HepG2 (cell line): ENCODE data around the gene FDXACB1. TPM values are rescaled to one million over a fixed set of nuclear protein-coding genes. Genes with fewer than 3 reads are reported as not detected.

Source experiments
- ATAC-seq: fragments of 200-7000 bp; cut with Tn5 transposase; 3 replicates; pipeline ENCODE4 v1.9.1; 2020; ENCODE audit warnings: mild to moderate bottlenecking, moderate library complexity
- Bru-seq: library from RNA; stranded (reverse); fragments of 400-500 nt; gene quantifications from one replicate; lab custom pipeline; 2021; lab: Mats Ljungman, UMichigan
- BruChase-seq, 2 experiments: library from RNA; stranded (reverse); fragments of 400-500 nt; gene quantifications; one replicate each; lab custom pipeline; 2021; lab: Mats Ljungman, UMichigan
- BruUV-seq: library from RNA; stranded (reverse); fragments of 400-500 nt; replicated peaks from 2 replicates; lab custom pipeline; 2021; lab: Mats Ljungman, UMichigan
- CTCF ChIA-PET: fragments of 300-600 bp; formaldehyde crosslinking; extraction: SDS; loops from one replicate; lab custom pipeline; 2021; ENCODE audit warnings: low total read pairs, inconsistent platforms, low intra/inter-chr PET ratio; lab: Yijun Ruan, JAX
- POLR2A ChIA-PET: fragments of 350-600 bp; sonication (Branson Sonifier 250); formaldehyde crosslinking; loops from one replicate; lab custom pipeline; 2020; ENCODE audit warnings: antibody characterized with exemption, inconsistent platforms; lab: Yijun Ruan, JAX
- DNase-seq: peaks from one replicate; pipeline ENCODE4 v3.0.0-alpha.2; 2015; ENCODE audit warnings: low spot score
- FAIRE-seq: peaks from 3 replicates; lab custom pipeline; 2011; peaks lifted over from hg19 to GRCh38; lab: Jason Lieb, UNC
- H2AFZ ChIP-seq: one replicate; pipeline ENCODE4 v1.6.1; 2011; ENCODE audit warnings: low read length, inconsistent platforms
- H3K27ac ChIP-seq: fragments of 300-600 bp; 3 replicates; pipeline ENCODE4 v1.8.0; 2011; ENCODE audit warnings: mixed run types, mild to moderate bottlenecking, mixed read lengths, low read length, inconsistent platforms; ENCODE audit not compliant: insufficient read depth; ENCODE audit errors: extremely low read length
- H3K27me3 ChIP-seq, 2 experiments: fragments of 200-600 bp in 1 of 2; 2 replicates in 1 of 2; 3 replicates in 1 of 2; pipeline versions ENCODE4 v1.6.0 to v1.8.0; 2011; ENCODE audit warnings: low read length in 2 of 2, mild to moderate bottlenecking in 2 of 2, moderate library complexity in 2 of 2, inconsistent platforms in 1 of 2; ENCODE audit not compliant: insufficient read depth in 2 of 2, control insufficient read depth in 1 of 2
- H3K36me3 ChIP-seq, 2 experiments: fragments of 200-600 bp in 1 of 2; replicated peaks in 1 of 2; 2 replicates in 1 of 2; 3 replicates in 1 of 2; pipeline versions ENCODE4 v1.5.1 to v1.8.0; 2011; ENCODE audit warnings: low read length in 2 of 2, inconsistent platforms in 1 of 2; ENCODE audit not compliant: insufficient read depth in 2 of 2, control insufficient read depth in 1 of 2
- H3K4me1 ChIP-seq: 2 replicates; pipeline ENCODE4 v1.5.1; 2012; ENCODE audit warnings: low read length, inconsistent platforms; ENCODE audit not compliant: insufficient read depth
- H3K4me2 ChIP-seq: 2 replicates; pipeline ENCODE4 v1.6.0; 2011; ENCODE audit warnings: low read depth, low read length, inconsistent platforms
- H3K4me3 ChIP-seq, 3 experiments: fragments of 200-600 bp in 1 of 3; sonication (generic), shearing (Covaris generic) in 1 of 3; replicated peaks in 1 of 3; 2 replicates each; pipeline ENCODE4 v1.5.1; 2011 to 2016; ENCODE audit warnings: low read length in 3 of 3, inconsistent platforms in 2 of 3, low read depth in 2 of 3, mild to moderate bottlenecking in 2 of 3, control low read depth in 1 of 3, mixed read lengths in 1 of 3; ENCODE audit not compliant: insufficient read depth in 1 of 3
- H3K79me2 ChIP-seq: one replicate; pipeline ENCODE4 v1.6.1; 2011; ENCODE audit warnings: low read length, inconsistent platforms; ENCODE audit not compliant: insufficient read depth
- H3K9ac ChIP-seq: 2 replicates; pipeline ENCODE4 v1.6.0; 2011; ENCODE audit warnings: mild to moderate bottlenecking, low read depth, low read length, inconsistent platforms; ENCODE audit not compliant: insufficient read depth
- H3K9me3 ChIP-seq: 2 replicates; pipeline ENCODE4 v1.5.1; 2012; ENCODE audit warnings: mild to moderate bottlenecking, low read length
- H4K20me1 ChIP-seq: 2 replicates; pipeline ENCODE4 v1.6.0; 2011; ENCODE audit warnings: inconsistent platforms, mild to moderate bottlenecking, low read length, moderate library complexity; ENCODE audit not compliant: insufficient read depth
- ARNTL ChIP-seq: sonication (generic); formaldehyde crosslinking; IDR thresholded peaks from 2 replicates; pipeline ENCODE4 v1.4.0; 2020; ENCODE audit warnings: mild to moderate bottlenecking, missing genetic modification reagents
- CREBL2 ChIP-seq: sonication (generic); formaldehyde crosslinking; IDR thresholded peaks from 2 replicates; pipeline ENCODE4 v1.8.1; 2023; ENCODE audit warnings: missing genetic modification reagents, mild to moderate bottlenecking, borderline replicate concordance
- GTF3A ChIP-seq: sonication (generic); formaldehyde crosslinking; conservative IDR thresholded peaks from 2 replicates; pipeline ENCODE4 v1.4.0; 2020; ENCODE audit warnings: mild to moderate bottlenecking, missing genetic modification reagents
- IRF1 ChIP-seq: sonication (generic); formaldehyde crosslinking; IDR thresholded peaks from 2 replicates; pipeline ENCODE4 v1.4.0; 2020; ENCODE audit warnings: low read depth, mild to moderate bottlenecking, missing genetic modification reagents
- MLLT10 ChIP-seq: sonication (generic); formaldehyde crosslinking; IDR thresholded peaks from 2 replicates; pipeline ENCODE4 v1.4.0; 2020; ENCODE audit warnings: missing genetic modification reagents
- MYC ChIP-seq: sonication (generic); formaldehyde crosslinking; IDR thresholded peaks from 2 replicates; pipeline ENCODE4 v1.9.0; 2021; ENCODE audit warnings: missing genetic modification reagents, borderline replicate concordance
- POLR2A ChIP-seq, 2 experiments: IDR thresholded peaks; 2 replicates each; pipeline ENCODE4 v1.6.1; 2011; ENCODE audit warnings: low read depth in 2 of 2, low read length in 2 of 2, mild to moderate bottlenecking in 1 of 2, moderate library complexity in 1 of 2; ENCODE audit not compliant: insufficient read depth in 1 of 2
- PPARG ChIP-seq: conservative IDR thresholded peaks from 2 replicates; pipeline ENCODE4 v1.6.1; 2016; ENCODE audit warnings: missing biosample characterization, missing genetic modification reagents
- RFX3 ChIP-seq: IDR thresholded peaks from 2 replicates; pipeline ENCODE4 v1.6.1; 2016; ENCODE audit warnings: missing biosample characterization, missing genetic modification reagents
- SMARCE1 ChIP-seq: fragments of 450-650 bp; IDR thresholded peaks from 2 replicates; pipeline ENCODE4 v1.6.1; 2017; ENCODE audit warnings: borderline replicate concordance
- SRSF1 ChIP-seq: fragments of 200-400 bp; formaldehyde crosslinking; optimal IDR thresholded peaks from 2 replicates; pipeline ENCODE3; 2017; ENCODE audit warnings: mild to moderate bottlenecking, low read depth, low read length, moderate library complexity
- TGIF2 ChIP-seq: IDR thresholded peaks from 2 replicates; pipeline ENCODE4 v1.6.1; 2016; ENCODE audit warnings: control low read depth, missing compliant biosample characterization
- ZBTB1 ChIP-seq: sonication (generic); formaldehyde crosslinking; IDR thresholded peaks from 2 replicates; pipeline ENCODE4 v1.4.0; 2020; ENCODE audit warnings: missing genetic modification reagents, borderline replicate concordance
- ZNF235 ChIP-seq: sonication (generic); formaldehyde crosslinking; IDR thresholded peaks from 2 replicates; pipeline ENCODE4 v1.8.1; 2023; ENCODE audit warnings: mild to moderate bottlenecking, missing genetic modification reagents, borderline replicate concordance
- ZNF253 ChIP-seq: sonication (generic); formaldehyde crosslinking; IDR thresholded peaks from 2 replicates; pipeline ENCODE4 v1.8.0; 2022; ENCODE audit warnings: mild to moderate bottlenecking, missing genetic modification reagents, borderline replicate concordance
- ZNF558 ChIP-seq: sonication (generic); formaldehyde crosslinking; IDR thresholded peaks from 2 replicates; pipeline ENCODE4 v1.9.0; 2022; ENCODE audit warnings: mild to moderate bottlenecking, missing genetic modification reagents, borderline replicate concordance
- ZNF777 ChIP-seq: sonication (generic); formaldehyde crosslinking; IDR thresholded peaks from 2 replicates; pipeline ENCODE4 v1.4.0; 2020; ENCODE audit warnings: missing genetic modification reagents
- ZNF781 ChIP-seq: sonication (generic); formaldehyde crosslinking; IDR thresholded peaks from 2 replicates; pipeline ENCODE4 v1.5.1; 2020; ENCODE audit warnings: borderline replicate concordance, mild to moderate bottlenecking, missing genetic modification reagents; ENCODE audit errors: not compliant biosample characterization
- WGBS: methylation state at CpG from one replicate; pipeline ENCODE4 v1.1.6; 2017; ENCODE audit warnings: low lambda C conversion rate; 5-methylcytosine and 5-hydroxymethylcytosine counted together
- in situ Hi-C: cut with HindIII; loops from 2 replicates; pipeline ENCODE4 v1.10.0; 2017; ENCODE audit warnings: low pct_unique_long_range_greater_than_20kb; ENCODE audit not compliant: extremely low pct_ligation_motif_present
- intact Hi-C: fragments of 100-400 bp; cut with micrococcal nuclease; formaldehyde crosslinking; loops from one replicate; pipeline ENCODE4 v1.10.0; 2022; ENCODE audit not compliant: unreplicated experiment
- long read RNA-seq, 2 experiments: library from RNA in 1 of 2; library from polyadenylated mRNA in 1 of 2; stranded (forward) in 1 of 2; unstranded in 1 of 2; transcript quantifications; one replicate each; pipeline ENCODE4 v2.0.0, GENCODE V29; 2019 to 2022
- polyA minus RNA-seq, 3 experiments: library from RNA; depleted of rRNA, polyadenylated mRNA; stranded (reverse); fragments of >200 nt; gene quantifications; 2 replicates each; pipeline ENCODE4 v1.2.3, GENCODE V29; 2011; ENCODE audit warnings: low replicate concordance in 1 of 3
- polyA plus RNA-seq, 8 experiments: library from polyadenylated mRNA; depleted of rRNA in 3 of 8; stranded (reverse) in 7 of 8; unstranded in 1 of 8; fragments of >200 nt; fragmentation: Illumina TruSeq in 4 of 8; extraction: Trizol in 4 of 8; gene quantifications; 2 replicates each; pipeline versions ENCODE4 v1.2.1 to v1.2.3, GENCODE V29; 2011 to 2016; ENCODE audit warnings: low read depth in 4 of 8, missing spikeins in 1 of 8, mixed read lengths in 1 of 8; ENCODE audit not compliant: insufficient read depth in 1 of 8
- total RNA-seq, 5 experiments: library from RNA; depleted of rRNA; stranded (reverse); fragments of >200 nt; fragmentation: Illumina TruSeq; extraction: Trizol; gene quantifications; 2 replicates each; pipeline ENCODE4 v1.2.3, GENCODE V29; 2016; ENCODE audit warnings: low read depth in 1 of 5

The FDXACB1 gene
- total RNA-seq (2016; rRNA removed; fragmentation: Illumina TruSeq; extraction: Trizol) (3.4 and 5.5 TPM in 2 replicates), polyA plus RNA-seq (2011; rRNA removed) (1.1 and 1.2 TPM in 2 replicates), polyA minus RNA-seq (2011; rRNA and poly(A)+ RNA removed; ENCODE audit: low replicate concordance) (0.80 and 1.9 TPM in 2 replicates), Bru-seq, nascent RNA (percentile 45 among the genes with signal in this experiment), BruChase-seq, experiment 1, labeled RNA remaining after a 6-hour chase (percentile 60 among the genes with signal in this experiment), BruChase-seq, experiment 2, labeled RNA remaining after a 2-hour chase (percentile 61 among the genes with signal in this experiment)
- total RNA-seq (2016; cell fraction: cytosol; rRNA removed; fragmentation: Illumina TruSeq; extraction: Trizol; ENCODE audit: low read depth): 0.61 and 0.79 TPM in 2 replicates
- total RNA-seq (2016; cell fraction: insoluble cytoplasmic fraction; rRNA removed; fragmentation: Illumina TruSeq; extraction: Trizol): 3.7 and 5.0 TPM in 2 replicates
- total RNA-seq (2016; cell fraction: membrane; rRNA removed; fragmentation: Illumina TruSeq; extraction: Trizol): 2.2 and 2.8 TPM in 2 replicates
- 2.6 and 2.8 TPM in 2 replicates for total RNA-seq (2016; cell fraction: nucleus; rRNA removed; fragmentation: Illumina TruSeq; extraction: Trizol)
- 0.59 and 0.86 TPM in 2 replicates for polyA plus RNA-seq (2011; cell fraction: cytosol; rRNA removed)
- 0.71 and 1.1 TPM in 2 replicates for polyA plus RNA-seq (2011; cell fraction: nucleus; rRNA removed)
- polyA plus RNA-seq (2012): 0.97 and 0.98 TPM in 2 replicates
- polyA plus RNA-seq (2016; cell fraction: cytosol; fragmentation: Illumina TruSeq; extraction: Trizol; ENCODE audit: low read depth): 0.36 and 0.42 TPM in 2 replicates
- 3.0 and 3.3 TPM in 2 replicates for polyA plus RNA-seq (2016; cell fraction: insoluble cytoplasmic fraction; fragmentation: Illumina TruSeq; extraction: Trizol; ENCODE audit: low read depth)
- 1.2 TPM in 2 replicates for polyA plus RNA-seq (2016; cell fraction: membrane; fragmentation: Illumina TruSeq; extraction: Trizol; ENCODE audit: low read depth)
- 3.3 and 3.6 TPM in 2 replicates for polyA plus RNA-seq (2016; cell fraction: nucleus; fragmentation: Illumina TruSeq; extraction: Trizol; ENCODE audit: insufficient read depth, low read depth)
- 0.97 and 0.99 TPM in 2 replicates for polyA minus RNA-seq (2011; cell fraction: cytosol; rRNA and poly(A)+ RNA removed)
- polyA minus RNA-seq (2011; cell fraction: nucleus; rRNA and poly(A)+ RNA removed): 1.5 and 1.7 TPM in 2 replicates
- long read RNA-seq, experiment 1, partial matches to known transcripts: 0 of 4 reads
- long read RNA-seq, experiment 1, other reads (novel, unspliced or antisense): 0 of 4 reads
- long read RNA-seq, experiment 2, partial matches to known transcripts: 0 of 3 reads
- long read RNA-seq, experiment 2, other reads (novel, unspliced or antisense): 0 of 3 reads

- no peaks in the 10 kb centered on the region for H3K9me3 ChIP-seq
- H3K4me1 ChIP-seq: peaks cover 11% of the 10 kb centered on the region
- peak within 1 kb of the TSS; percentile 84 for H3K9ac ChIP-seq
- DNase-seq (peak; percentile 97), FAIRE-seq (peak; percentile 96), ATAC-seq (peak; percentile 96)
- H2AFZ ChIP-seq: peak within 1 kb of the TSS; percentile 93
- peak within 1 kb of the TSS; percentile 94 for H3K4me2 ChIP-seq
- no peaks in the 10 kb centered on the region for H3K79me2 ChIP-seq
- H3K27ac ChIP-seq: peak within 1 kb of the TSS; percentile 95
- WGBS: 2% methylated on average over 28 of the region's 55 CpGs
- in situ Hi-C loops: loop anchor here (5.0 kb wide), 2 partner anchors 48 to 108 kb away; no protein-coding TSS in a partner anchor
- intact Hi-C loops: loop anchor here (1.0 to 2.0 kb wide), 5 partner anchors 32 to 195 kb away; partner anchors contain the start of genes C11orf52, CRYAB, NKAPD1 and PIH1D2
- H3K4me3 ChIP-seq: peak within 1 kb of the TSS; percentile 78 to 83 (median 81)
- peaks cover 2 to 4% of the 10 kb centered on the region in 2 experiments; a peak in 2 of 5 replicates for H3K36me3 ChIP-seq
- ChIA-PET CTCF (interaction anchor here (1.3 kb wide), 1 partner anchor 103 kb away, joined by 7 read pairs; no protein-coding TSS in a partner anchor), POLR2A (interaction anchor here (1.2 to 1.8 kb wide), 4 partner anchors 8 to 104 kb away, joined by 3 to 12 read pairs (median 4); partner anchors contain the start of gene ALG9)
- H3K27me3 ChIP-seq: no peaks in the 10 kb centered on the region; a peak in 1 of 5 replicates
- no TSS peak for BruUV-seq
- H4K20me1 ChIP-seq: no peaks in the 10 kb centered on the region
- TF ChIP-seq RFX3 (CRISPR knock-in tag) (0 out of 2 replicates have a peak, but pooled peaks have one; percentile 7), ZNF781 (CRISPR knock-in tag) (peak; percentile 80), IRF1 (CRISPR knock-in tag) (no peak), SRSF1 (no peak), MLLT10 (CRISPR knock-in tag) (no peak), ARNTL (CRISPR knock-in tag) (peak; percentile 67; the same call in 1 of the 2 replicates), ZNF253 (no peak), CREBL2 (CRISPR knock-in tag) (no peak), ZNF558 (CRISPR knock-in tag) (no peak), SMARCE1 (no peak), ZNF777 (CRISPR knock-in tag) (peak; percentile 38; the same call in 1 of the 2 replicates), POLR2A (IDR thresholded peaks at IDR 0.05; ENCODE audit: insufficient read depth in 1 of 2, low read depth in 2 of 2, low read length in 2 of 2) (peak; percentile 32 to 69; a peak in 3 of 4 replicates), MYC (CRISPR knock-in tag) (peak; percentile 87), PPARG (peak; percentile 63; the same call in 1 of the 2 replicates), ZBTB1 (CRISPR knock-in tag) (no peak), GTF3A (CRISPR knock-in tag) (no peak), ZNF235 (CRISPR knock-in tag) (no peak), TGIF2 (peak; percentile 12; the same call in 1 of the 2 replicates)
Observed at GRCh38 chr11:111878849-111879636, at the start of gene FDXACB1, which contains the start of gene CFAP68. FDXACB1 (minus strand) TSS chr11:111879165; CDS start chr11:111879132, 33 bp downstream. CFAP68 (plus strand) TSS chr11:111879541; CDS start chr11:111879561, 20 bp downstream.
